GM20000 (cell line): ENCODE data around the gene PPP2R5E.

Experiments used
- DNase-seq: peaks from one replicate; pipeline ENCODE4 v3.0.0; 2012; ENCODE audit warnings: low spot score
- CTCF ChIP-seq: IDR thresholded peaks from 2 replicates; pipeline ENCODE4 v1.5.1; 2012; ENCODE audit warnings: mild to moderate bottlenecking, control low read depth; ENCODE audit errors: extremely low read depth, missing control alignments

Gene PPP2R5E

GRCh38 chr14:63478437-63478852, 64.7 kb downstream of the PPP2R5E start:
- TF ChIP-seq CTCF, result no peak
- peak; percentile 50 for DNase-seq

- DNase-seq, result peak; percentile 72
- TF ChIP-seq CTCF, result no peak
These were observed 65.2 kb downstream of the PPP2R5E start for GRCh38 chr14:63478010-63478409.

- TF ChIP-seq CTCF, result no peak
- DNase-seq, result no peak
These were observed 65.6 kb downstream of the PPP2R5E start for GRCh38 chr14:63477556-63477955.

- DNase-seq, result no peak
- TF ChIP-seq CTCF, result no peak
These were observed 67.4 kb downstream of the PPP2R5E start for GRCh38 chr14:63475761-63476160.

- TF ChIP-seq CTCF, result no peak
- DNase-seq, result no peak
These were observed 68.3 kb downstream of the PPP2R5E start for GRCh38 chr14:63474844-63475243.

GRCh38 chr14:63474111-63474510, 69.1 kb downstream of the PPP2R5E start:
- no peak for DNase-seq
- TF ChIP-seq CTCF, result no peak

- TF ChIP-seq CTCF, result no peak
- no peak for DNase-seq
These were observed 70.0 kb downstream of the PPP2R5E start for GRCh38 chr14:63472986-63473788.
